ENCODE results near the gene CCDC6.

The CCDC6 gene

GRCh38 chr10:59879363-59879913, 26.9 kb downstream of the CCDC6 start:
- DNase-seq = no peak

- no peak for DNase-seq
Measured at GRCh38 chr10:59878915-59879314, 27.4 kb downstream of the CCDC6 start.

GRCh38 chr10:59878289-59878688, 28.1 kb downstream of the CCDC6 start:
- DNase-seq = no peak

GRCh38 chr10:59877191-59877671, 29.1 kb downstream of the CCDC6 start:
- DNase-seq = no peak

- DNase-seq = no peak
Measured at GRCh38 chr10:59876695-59877094, 29.7 kb downstream of the CCDC6 start.

- DNase-seq = peak; percentile 17
Measured at GRCh38 chr10:59876208-59876607, 30.1 kb downstream of the CCDC6 start.

GRCh38 chr10:59873896-59874295, 32.5 kb downstream of the CCDC6 start:
- DNase-seq = no peak

- DNase-seq = no peak
Measured at GRCh38 chr10:59872892-59873463, 33.4 kb downstream of the CCDC6 start.

GRCh38 chr10:59870152-59870551, 36.2 kb downstream of the CCDC6 start:
- peak; percentile 61 for DNase-seq

GRCh38 chr10:59869594-59869940, 36.8 kb downstream of the CCDC6 start:
- no peak for DNase-seq

- DNase-seq = peak; percentile 28
Measured at GRCh38 chr10:59868696-59869593, 37.4 kb downstream of the CCDC6 start.

- DNase-seq = no peak
Measured at GRCh38 chr10:59867590-59867989, 38.8 kb downstream of the CCDC6 start.

- DNase-seq = no peak
Measured at GRCh38 chr10:59865101-59865500, 41.3 kb downstream of the CCDC6 start.

GRCh38 chr10:59864141-59864962, 42.0 kb downstream of the CCDC6 start:
- no peak for DNase-seq

- DNase-seq = no peak
Measured at GRCh38 chr10:59859570-59859969, 46.8 kb downstream of the CCDC6 start.

GRCh38 chr10:59857921-59858320, 48.4 kb downstream of the CCDC6 start:
- no peak for DNase-seq

GRCh38 chr10:59857049-59857448, 49.3 kb downstream of the CCDC6 start:
- no peak for DNase-seq

- DNase-seq = no peak
Measured at GRCh38 chr10:59856104-59856503, 50.3 kb downstream of the CCDC6 start.

GRCh38 chr10:59854571-59854970, 51.8 kb downstream of the CCDC6 start:
- DNase-seq = no peak

- no peak for DNase-seq
Measured at GRCh38 chr10:59852670-59853069, 53.7 kb downstream of the CCDC6 start.

GRCh38 chr10:59851864-59852263, 54.5 kb downstream of the CCDC6 start:
- no peak for DNase-seq

GRCh38 chr10:59847888-59848287, 58.5 kb downstream of the CCDC6 start:
- DNase-seq = no peak

GRCh38 chr10:59847326-59847725, 59.0 kb downstream of the CCDC6 start:
- no peak for DNase-seq
